ENCODE data around the gene FSIP1.

The FSIP1 gene

DNA sequence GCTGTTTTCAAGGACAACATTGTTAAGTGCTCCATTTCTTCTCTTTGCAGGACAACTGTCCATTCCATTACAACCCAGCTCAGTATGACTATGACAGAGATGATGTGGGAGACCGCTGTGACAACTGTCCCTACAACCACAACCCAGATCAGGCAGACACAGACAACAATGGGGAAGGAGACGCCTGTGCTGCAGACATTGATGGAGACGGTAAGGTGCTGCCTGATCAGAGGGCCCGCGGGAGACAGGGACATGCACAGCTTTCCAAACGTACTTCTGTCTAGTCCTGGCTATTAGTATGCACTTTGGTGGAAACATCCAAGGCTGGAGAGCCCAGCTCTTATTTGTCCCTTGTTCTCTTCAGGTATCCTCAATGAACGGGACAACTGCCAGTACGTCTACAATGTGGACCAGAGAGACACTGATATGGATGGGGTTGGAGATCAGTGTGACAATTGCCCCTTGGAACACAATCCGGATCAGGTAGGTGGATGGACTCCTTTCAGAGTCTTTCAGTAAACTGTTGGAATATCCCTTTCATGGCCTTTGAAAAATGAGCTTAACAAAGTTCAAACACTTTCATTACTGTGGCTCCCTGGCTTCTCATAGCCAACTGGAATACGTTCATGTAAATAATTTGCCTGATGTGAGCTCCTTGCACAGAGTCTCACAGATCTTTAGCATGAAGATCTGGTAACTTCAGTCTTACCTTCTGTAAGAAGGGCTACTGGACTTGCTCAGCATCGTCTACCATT lies 191.3 kb downstream of the FSIP1 start:
- DNase-seq = no peak

DNA sequence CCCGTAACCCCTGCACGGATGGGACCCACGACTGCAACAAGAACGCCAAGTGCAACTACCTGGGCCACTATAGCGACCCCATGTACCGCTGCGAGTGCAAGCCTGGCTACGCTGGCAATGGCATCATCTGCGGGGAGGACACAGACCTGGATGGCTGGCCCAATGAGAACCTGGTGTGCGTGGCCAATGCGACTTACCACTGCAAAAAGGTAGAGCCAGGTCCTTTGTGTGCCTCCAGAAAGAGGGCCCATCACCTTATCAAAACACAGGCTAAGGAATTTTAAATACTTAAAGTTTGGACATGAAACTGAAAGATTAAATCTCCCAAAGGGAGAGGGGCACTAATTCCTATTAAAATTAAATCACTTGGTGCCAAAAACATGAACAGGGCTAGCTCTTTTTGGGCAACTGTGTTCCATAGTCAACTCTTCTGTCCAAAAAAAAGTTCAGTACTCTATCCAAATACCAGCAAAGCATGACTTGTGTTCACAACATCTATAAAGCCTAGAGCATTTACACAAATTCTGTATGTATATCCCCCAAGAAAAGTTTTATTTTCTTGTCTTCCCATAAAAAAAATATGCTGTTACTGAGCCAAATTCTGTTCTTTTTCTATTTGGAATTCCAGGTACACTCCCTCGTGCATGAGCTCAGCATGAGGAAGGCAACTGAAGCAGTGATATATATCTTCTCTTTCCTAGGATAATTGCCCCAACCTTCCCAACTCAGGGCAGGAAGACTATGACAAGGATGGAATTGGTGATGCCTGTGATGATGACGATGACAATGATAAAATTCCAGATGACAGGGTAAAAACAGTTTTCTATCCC lies 192.6 kb downstream of the FSIP1 start:
- DNase-seq = no peak

GRCh38 chr15:39589193-39589814 lies 193.3 kb downstream of the FSIP1 start:
- DNase-seq = no peak

GRCh38 chr15:39588531-39589192 lies 194.0 kb downstream of the FSIP1 start:
- no peak for DNase-seq

DNA sequence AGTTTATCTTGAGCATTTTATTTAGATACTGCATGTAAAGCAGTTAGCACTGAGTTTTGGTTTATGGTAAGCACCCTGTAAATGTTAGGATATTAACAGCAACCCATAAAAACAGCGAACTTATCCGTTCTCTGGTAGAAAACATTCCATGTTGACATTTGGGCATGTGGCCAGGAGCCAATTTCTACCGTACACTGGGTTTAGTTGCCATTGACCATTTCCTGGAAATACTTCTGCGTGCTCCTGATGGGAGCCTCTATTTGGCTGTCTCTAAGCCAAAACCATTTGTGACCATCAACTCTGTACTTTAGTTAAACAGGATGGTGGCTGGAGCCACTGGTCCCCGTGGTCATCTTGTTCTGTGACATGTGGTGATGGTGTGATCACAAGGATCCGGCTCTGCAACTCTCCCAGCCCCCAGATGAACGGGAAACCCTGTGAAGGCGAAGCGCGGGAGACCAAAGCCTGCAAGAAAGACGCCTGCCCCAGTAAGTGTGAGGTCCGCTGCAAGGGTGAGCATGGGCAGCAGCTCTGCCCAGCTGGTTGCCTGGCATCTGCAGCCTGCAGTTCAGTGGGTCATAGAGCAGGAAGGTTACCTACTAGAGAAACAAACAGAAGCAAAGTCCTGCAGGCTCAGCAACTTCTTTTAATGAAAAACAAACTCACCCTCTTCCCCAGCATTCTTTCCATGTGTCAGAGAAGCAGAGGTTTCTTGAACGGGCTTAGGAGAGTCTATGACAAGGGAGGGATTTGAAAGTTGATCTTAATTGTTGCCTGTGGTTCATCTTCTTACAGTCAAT lies 194.7 kb downstream of the FSIP1 start:
- DNase-seq = no peak

- no peak for DNase-seq
Observed at GRCh38 chr15:39587096-39587721, 195.4 kb downstream of the FSIP1 start.

- no peak for DNase-seq
Observed at GRCh38 chr15:39586387-39587095, 196.1 kb downstream of the FSIP1 start.

GRCh38 chr15:39585871-39586301 lies 196.8 kb downstream of the FSIP1 start:
- DNase-seq = no peak

- DNase-seq = no peak
Observed at GRCh38 chr15:39585389-39585841, 197.2 kb downstream of the FSIP1 start.

GRCh38 chr15:39584662-39585388 lies 197.8 kb downstream of the FSIP1 start:
- no peak for DNase-seq

GRCh38 chr15:39584266-39584659 lies 198.4 kb downstream of the FSIP1 start:
- DNase-seq = no peak

DNA sequence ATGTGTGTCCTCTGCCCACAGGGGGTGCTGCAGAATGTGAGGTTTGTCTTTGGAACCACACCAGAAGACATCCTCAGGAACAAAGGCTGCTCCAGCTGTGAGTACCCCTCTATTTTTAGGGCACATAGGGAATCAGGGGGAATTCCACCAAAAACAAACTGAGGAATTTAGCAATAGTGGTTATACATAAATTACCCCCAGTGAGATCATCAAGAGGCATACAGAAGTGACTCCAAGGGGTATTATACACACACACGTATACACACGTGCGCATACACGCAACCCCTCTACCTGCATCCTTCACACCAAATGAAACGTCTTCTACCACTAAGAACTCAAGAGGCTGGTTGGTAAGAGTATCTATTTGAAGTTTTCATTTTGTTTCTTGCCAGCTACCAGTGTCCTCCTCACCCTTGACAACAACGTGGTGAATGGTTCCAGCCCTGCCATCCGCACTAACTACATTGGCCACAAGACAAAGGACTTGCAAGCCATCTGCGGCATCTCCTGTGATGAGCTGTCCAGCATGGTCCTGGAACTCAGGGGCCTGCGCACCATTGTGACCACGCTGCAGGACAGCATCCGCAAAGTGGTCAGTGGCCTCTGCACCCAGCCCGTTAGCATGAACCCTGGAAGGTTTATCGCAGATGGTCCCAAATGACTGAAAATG lies 198.9 kb downstream of the FSIP1 start:
- DNase-seq = peak; percentile 24

DNA sequence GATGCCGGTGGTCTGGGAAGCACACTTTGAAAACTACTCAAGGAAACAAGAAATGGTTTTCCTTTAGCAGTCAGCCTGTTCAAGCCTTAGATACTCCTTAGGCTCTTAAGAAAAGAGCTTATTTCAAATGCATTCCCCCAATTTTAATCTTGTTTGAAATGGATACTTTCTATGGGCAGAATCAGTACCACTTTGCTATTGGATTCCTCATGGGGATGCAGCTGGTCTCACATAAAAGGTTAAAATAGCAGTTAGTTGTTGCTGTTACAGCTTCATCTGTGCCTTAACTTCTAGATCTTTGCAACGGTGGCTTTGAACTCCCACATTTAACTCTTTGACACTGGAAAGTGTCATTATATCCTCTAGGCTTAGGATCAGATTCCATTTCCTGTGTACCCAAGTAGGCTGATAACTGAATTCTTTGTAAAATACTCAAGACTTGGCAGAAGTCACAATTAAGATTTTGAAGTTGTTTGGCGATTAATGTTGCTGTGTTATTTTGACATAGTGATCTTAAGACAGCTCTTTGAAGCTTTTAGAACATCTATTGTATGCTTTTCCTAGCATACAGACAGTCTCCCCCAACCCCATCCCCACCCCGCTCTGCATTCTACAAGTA lies 199.6 kb downstream of the FSIP1 start:
- DNase-seq = no peak

- DNase-seq = no peak
Observed at GRCh38 chr15:39582286-39582976, 200.2 kb downstream of the FSIP1 start.

GRCh38 chr15:39581793-39582285 lies 200.8 kb downstream of the FSIP1 start:
- DNase-seq = no peak

DNA sequence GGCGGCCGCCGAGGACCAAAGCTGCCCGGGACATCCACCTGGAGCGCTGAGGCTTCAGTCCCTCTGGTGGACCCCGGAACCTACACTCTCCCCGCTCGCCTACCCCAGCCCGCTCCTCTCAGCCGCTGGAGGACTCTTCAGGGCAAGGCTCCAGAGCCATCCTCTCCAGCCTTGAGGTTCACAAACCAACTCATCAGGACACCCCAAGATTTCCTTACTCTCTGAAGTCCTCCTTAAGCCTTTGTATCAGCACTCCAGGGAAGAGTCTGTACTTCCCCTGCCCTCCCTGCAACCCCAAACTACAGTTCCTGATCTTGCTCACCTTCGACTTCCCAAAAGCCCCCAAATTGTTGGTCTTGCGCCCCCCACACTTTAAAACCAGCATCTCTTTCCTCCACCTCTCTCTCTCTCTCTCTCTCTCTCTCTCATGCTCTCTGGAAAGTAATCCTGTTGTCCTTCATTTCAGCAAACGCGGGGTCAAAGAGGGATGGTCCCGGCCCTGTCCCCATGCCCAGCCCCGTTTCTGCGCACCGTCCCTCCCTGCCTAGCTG lies 201.3 kb downstream of the FSIP1 start:
- DNase-seq = no peak

GRCh38 chr15:39580485-39581241 lies 202.0 kb downstream of the FSIP1 start, which contains the start of gene THBS1:
THBS1 (plus strand) TSS chr15:39581079; CDS start chr15:39581858, 779 bp downstream.
- peak; percentile 46 for DNase-seq

Data from stimulated activated CD4-positive, alpha-beta T cell treated with anti-CD3 and anti-CD28 coated beads, Interleukin-4, amount 100 ng/mL, for 1 hour (primary cell).